ENCODE data around the gene KCNH5.

KCNH5 gene

DNA sequence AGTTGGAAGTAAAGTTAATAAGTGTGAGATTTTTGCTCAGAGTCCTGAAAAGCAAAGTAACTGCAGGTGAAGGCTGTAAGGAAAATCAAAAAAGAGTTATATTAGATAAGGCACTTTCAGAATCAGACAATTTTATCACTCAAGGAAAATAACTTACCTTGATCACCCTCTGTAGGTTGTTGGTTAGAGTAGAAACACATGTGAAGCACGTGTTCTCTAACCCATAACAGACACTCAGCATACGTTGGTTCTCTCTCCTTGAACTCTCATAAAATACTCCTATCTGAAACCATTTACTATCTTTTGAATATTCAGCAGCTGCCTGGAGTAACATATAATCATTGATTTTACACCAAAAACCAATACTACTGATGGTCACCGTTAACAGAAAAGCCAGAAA is 335.5 kb downstream of the KCNH5 start:
- no peak for TF ChIP-seq ZFX (IDR thresholded peaks at IDR 0.05)
- no peak overlapping the region for H3K27ac ChIP-seq

DNA sequence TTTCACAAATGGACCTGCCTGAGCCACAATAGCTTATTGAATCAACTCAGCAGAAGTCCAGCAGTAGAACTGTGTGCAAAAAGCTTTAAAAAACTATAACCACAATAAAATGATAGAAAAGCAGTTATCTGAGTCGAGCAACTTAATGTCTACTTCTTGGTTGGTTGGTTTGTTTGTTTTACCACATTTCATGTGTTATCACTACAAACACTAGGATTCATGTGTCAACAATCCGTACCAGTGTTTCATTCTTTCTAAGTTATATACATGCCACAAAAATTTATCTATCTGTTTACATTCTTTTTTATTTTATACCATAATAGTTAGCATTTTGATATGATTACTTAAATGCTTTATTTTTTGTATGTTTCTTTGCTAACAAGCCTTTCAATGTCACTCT is 339.0 kb downstream of the KCNH5 start:
- no peak overlapping the region for H3K27ac ChIP-seq
- TF ChIP-seq, protein P1, sequence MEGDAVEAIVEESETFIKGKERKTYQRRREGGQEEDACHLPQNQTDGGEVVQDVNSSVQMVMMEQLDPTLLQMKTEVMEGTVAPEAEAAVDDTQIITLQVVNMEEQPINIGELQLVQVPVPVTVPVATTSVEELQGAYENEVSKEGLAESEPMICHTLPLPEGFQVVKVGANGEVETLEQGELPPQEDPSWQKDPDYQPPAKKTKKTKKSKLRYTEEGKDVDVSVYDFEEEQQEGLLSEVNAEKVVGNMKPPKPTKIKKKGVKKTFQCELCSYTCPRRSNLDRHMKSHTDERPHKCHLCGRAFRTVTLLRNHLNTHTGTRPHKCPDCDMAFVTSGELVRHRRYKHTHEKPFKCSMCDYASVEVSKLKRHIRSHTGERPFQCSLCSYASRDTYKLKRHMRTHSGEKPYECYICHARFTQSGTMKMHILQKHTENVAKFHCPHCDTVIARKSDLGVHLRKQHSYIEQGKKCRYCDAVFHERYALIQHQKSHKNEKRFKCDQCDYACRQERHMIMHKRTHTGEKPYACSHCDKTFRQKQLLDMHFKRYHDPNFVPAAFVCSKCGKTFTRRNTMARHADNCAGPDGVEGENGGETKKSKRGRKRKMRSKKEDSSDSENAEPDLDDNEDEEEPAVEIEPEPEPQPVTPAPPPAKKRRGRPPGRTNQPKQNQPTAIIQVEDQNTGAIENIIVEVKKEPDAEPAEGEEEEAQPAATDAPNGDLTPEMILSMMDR (conservative IDR thresholded peaks at IDR 0.05), result no peak
- TF ChIP-seq ZFX (IDR thresholded peaks at IDR 0.05), result no peak

DNA sequence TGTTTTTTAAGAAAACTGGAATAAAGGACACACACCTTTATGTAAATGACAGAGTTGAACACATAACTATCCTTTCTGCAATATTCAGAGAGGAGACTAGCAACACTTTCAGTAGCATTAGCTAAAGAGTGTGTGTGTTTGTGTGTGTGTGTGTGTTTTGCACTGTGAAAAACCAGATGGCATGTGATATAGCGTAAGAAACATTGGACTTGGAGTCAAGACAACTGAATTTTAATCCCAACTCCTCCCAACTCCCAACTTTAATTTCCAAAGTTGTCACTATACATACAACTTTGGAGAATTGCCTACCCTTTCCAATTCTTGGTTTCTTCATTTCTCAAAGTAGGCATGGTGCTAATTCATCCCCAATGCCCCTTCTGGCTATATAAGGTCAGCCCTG is 347.8 kb downstream of the KCNH5 start:
- TF ChIP-seq ZFX (IDR thresholded peaks at IDR 0.05), result no peak
- TF ChIP-seq, protein P1 (conservative IDR thresholded peaks at IDR 0.05), result no peak
- H3K27ac ChIP-seq, result no peak overlapping the region

DNA sequence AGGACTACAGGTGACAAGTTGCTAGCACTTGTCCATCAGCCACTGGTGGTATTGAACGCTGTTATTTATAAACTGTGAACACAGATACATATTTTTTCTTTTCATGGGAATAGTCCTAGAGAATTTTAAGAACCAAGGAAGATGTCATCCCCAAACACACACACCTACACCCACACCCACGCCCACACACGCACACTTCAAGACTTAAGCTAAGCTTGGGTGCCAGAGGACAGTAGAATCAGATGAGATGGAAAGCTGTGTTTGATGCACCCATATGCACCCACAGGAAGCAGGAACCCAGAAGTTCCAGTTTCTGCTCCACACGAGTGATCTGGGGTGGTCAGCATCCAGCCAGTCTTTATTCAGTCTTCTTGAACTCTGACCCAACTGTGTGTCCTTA is 348.3 kb downstream of the KCNH5 start:
- TF ChIP-seq, protein P1 (conservative IDR thresholded peaks at IDR 0.05), result no peak
- no peak for TF ChIP-seq ZFX (IDR thresholded peaks at IDR 0.05)
- H3K27ac ChIP-seq, result no peak overlapping the region

DNA sequence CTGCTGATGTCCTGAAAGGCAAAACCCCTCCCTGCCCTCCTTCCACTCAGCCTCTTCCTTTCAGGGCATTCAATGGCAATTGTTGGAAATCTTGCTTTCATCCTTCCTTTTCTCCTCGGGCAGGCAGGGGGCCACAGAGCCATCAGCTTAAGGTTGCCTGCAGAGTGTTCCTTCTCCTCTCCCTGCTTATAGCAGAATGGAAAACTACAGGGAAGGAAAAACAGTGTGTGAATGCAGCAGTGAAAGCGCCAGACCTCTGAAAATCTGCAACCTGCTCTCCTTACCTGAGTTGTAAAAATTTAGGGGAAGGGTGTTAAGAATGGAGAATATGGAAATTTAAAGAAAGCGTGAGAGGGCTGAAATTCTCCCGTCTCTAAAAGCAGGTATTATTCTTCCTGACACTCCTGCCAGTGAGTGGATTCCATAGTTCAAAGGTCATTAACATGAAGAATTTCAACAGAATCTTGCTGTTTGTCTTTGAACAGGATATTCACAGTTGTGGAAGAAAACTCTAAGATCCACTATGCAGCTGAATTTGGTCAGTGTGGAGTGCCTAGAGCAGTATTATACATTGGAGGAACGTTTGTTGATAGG is 348.8 kb downstream of the KCNH5 start:
- no peak for TF ChIP-seq ZFX (IDR thresholded peaks at IDR 0.05)
- TF ChIP-seq, protein P1 (conservative IDR thresholded peaks at IDR 0.05), result no peak
- H3K27ac ChIP-seq, result no peak overlapping the region

DNA sequence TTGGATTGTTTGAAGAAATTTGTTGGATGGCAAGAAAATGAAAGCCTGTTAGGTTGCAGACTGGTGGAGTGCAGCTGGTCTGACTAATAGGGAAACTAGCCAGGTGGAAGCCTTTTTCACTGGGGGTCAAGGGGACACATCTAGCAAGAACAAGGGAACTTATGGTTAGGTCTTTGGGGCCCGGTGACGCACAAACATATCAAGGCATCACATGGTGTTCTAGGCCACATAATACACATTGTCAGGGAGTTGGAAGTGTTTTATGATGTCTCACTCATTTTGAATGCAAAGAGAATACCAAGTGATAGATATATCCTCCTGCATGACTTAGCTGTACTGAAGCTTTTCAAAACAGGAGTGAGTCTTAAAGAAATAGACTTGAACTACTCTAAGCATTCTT is 351.2 kb downstream of the KCNH5 start:
- no peak overlapping the region for H3K27ac ChIP-seq
- TF ChIP-seq ZFX (IDR thresholded peaks at IDR 0.05), result no peak
- TF ChIP-seq, protein P1 (conservative IDR thresholded peaks at IDR 0.05), result no peak

DNA sequence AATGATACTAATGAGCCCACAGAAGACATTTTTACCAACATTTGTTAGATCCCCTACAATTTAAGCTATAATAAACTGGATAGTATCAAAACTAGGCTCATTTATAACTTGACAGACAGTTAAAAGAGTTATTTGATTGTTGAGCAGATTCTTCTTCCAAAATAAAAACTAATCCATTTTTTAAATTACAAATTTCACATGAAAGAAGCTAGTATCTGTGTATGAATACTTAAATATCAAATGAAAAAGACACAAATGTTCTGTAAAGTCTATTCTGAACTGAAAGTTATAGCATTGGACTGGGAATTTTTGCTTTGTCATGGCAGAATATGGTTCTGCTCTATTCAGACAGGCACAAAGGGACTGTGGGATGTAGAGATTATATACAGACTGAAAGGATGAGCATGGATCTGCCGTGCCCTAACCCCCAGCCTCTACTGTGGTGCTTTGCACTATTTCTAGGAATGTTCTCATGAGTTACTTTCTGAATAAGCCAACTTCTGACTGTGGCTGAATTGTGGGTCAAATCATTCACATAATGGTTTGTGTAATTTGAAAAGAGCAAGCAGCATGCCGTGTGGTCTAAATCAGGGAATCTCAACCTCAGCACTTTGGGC is 352.7 kb downstream of the KCNH5 start:
- TF ChIP-seq ZFX (IDR thresholded peaks at IDR 0.05), result no peak
- TF ChIP-seq, protein P1 (conservative IDR thresholded peaks at IDR 0.05), result no peak
- no peak overlapping the region; the same call in 1 of the 2 replicates for H3K27ac ChIP-seq

Measured in C4-2B (cell line).